HG02763 (cell line): ENCODE results near the gene LRP2.
"Not testable (repeated sequence)": the region's sequence is repeated elsewhere in the genome, so short reads cannot be mapped to it uniquely, and the experiment has no call there.

Experiments
- ATAC-seq: cut with Tn5 transposase; IDR thresholded peaks from one replicate; pipeline ENCODE4 v1.9.1; 2021; ENCODE audit warnings: mild to moderate bottlenecking, moderate library complexity; ENCODE audit not compliant: unreplicated experiment

LRP2 gene

DNA sequence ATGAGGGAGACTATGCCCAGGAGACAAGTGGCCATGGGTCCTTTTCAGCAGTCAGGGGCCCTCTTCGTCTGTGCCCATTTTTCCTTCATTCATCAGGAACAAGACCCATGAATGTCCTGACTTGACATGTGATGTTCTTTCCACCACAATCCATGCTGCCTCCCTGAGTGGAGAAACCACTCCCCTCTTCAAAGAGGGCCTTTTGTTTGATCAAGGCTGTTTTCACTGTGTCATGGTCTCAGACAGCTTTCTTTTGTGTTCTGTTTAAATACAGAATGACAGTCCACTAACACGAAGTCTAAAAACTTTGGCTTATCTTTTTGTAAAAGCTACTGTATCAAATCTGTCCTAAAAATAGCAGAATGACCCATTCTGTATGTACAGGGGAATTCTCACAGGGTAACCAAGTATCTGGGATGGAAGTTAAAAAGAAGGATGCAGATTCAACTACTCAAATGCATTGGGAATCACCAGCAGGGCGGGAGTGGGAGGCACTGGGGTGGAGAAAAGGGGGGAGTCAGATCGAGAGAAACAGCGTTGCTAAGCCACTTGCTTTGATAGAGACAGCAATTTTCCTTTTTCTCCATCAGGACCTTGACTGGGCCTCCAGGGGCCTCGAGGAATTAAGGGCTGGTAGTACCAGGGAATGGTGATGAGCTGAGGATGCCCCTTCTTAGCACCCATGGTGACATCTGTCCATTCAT, 13.9 kb downstream of the LRP2 start:
- no peak for ATAC-seq

DNA sequence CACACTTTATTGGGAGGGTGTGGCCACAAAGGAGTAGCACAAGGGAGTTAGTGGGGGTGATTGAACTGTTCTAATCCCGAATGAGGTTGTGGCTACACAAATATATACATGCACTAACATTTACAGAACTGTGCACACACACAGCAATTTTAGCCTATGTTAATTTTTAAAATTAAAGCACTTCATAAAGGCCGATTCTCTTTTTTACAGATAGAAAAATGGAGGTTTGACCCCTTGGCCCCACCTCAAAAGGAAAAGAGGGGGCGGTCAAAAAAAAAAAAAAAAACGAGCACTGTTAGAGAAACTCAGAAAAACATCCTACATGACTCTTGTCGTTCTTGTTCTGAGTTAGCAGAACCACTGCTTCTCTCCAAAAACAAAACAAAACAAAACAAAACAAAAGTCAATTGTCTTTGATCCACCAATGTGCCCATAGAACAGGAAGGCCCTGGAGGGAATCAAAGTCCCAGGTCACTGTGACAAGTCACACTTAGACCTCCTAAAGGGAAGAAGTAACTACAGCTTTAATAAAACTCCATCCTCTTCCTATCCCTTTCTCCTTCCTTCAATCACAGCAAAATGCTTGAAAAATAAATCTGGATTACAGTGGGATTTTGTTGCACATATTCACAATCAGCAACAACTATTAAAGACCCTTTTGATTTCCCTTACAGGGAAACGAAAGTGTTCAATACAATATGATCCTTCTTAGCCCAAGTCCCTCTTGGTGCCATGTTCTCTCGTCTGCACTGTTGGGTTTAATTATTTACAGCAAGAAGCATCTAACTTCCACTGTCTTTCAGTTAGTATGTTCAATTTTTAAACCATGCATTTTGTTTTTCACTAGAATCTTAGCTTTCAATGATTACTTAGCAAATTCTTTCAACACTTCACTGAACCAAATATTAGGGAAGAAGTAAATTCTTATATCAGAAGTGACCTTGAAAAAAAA, 16.6 kb downstream of the LRP2 start:
- ATAC-seq, result no peak

DNA sequence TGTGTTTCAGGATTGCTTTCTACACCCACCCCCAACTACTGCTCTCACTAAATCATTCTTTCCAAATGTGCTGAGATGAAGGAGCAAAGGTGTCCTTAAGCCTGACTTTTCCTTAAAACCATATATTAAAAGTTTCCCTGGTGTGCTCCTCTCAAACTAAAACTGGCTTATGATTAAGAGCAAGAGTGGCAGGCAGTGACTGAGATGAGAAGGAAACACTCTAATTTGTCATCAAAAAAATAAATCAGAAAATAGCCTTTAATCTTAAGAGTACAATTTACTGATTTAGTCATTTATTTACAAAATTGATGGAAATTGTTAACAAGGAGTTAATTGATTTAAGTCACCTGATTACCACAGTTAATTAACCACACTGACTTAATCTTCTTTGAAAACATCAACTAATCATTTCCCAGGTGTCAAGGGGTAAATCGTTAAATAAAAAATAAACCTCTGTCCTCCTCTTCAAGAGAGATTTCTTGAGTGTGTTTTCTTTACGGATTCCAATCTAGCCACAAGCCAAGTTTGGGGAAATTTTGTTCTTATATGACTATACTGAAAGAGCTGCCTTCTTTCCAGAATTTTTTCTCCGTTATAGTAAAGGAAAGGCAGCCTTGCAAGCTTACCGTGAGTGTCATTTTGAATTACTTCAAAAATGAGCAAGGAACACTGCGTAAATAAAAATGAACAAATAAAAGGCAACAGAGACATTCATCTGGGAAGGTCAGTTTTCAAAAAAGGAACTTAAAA, 17.4 kb downstream of the LRP2 start:
- ATAC-seq, result no peak

DNA sequence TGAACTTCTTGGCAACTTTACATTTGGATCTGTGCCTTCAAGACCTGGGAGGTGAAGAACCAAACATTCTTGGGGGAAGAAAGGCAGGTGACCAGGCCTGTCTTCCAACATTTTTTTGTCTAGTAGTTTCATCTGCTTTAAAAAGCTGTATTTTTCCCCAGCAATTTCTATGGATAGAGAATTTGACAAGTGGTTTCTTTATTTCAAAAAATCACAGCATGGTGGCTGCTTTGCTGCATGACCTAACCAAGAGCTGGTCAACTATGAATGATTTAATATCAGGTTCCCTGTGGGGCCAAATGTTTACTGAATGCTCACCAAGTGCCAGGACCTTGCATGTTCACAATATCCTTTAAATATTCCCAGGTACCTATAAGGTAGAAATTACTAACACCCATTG, 19.1 kb downstream of the LRP2 start:
- no peak for ATAC-seq

DNA sequence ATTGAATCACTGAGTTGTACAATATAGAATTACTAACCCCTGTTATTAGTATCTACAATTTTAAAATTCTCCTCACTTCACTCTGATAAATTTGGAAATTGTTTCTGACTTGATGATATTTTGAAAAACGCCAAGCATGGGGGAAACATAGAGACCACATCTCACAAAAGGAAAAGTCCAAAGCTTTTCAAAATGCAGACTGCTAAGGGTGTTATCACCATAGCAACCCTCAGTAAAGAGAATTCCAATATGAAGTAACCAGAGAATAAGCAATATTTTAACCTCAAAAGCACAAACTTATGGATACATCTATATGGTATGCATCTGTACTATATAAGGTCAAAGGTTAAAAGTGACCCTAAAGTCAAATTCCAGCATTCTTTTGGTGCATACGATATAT, 22.7 kb downstream of the LRP2 start:
- ATAC-seq, result no peak

DNA sequence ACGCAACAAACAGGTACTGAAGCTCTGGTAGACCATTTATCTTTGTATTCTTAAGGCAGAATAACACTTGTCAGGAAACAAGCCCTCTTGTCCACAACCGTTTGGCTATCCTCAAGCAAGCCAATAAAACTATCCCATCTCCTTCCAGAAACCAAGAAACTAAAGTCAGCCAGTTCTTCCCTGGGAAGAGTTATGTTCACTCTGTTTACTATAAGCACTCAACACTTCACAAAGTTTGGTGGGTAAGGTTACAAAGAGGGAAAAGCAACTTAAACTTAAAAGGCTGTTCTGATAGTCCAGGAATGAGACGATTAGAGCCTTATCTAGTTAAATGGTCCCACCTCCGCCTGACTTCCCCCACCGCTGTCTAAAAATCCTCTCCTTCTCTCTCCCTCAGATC, 25.6 kb downstream of the LRP2 start:
- no peak for ATAC-seq

DNA sequence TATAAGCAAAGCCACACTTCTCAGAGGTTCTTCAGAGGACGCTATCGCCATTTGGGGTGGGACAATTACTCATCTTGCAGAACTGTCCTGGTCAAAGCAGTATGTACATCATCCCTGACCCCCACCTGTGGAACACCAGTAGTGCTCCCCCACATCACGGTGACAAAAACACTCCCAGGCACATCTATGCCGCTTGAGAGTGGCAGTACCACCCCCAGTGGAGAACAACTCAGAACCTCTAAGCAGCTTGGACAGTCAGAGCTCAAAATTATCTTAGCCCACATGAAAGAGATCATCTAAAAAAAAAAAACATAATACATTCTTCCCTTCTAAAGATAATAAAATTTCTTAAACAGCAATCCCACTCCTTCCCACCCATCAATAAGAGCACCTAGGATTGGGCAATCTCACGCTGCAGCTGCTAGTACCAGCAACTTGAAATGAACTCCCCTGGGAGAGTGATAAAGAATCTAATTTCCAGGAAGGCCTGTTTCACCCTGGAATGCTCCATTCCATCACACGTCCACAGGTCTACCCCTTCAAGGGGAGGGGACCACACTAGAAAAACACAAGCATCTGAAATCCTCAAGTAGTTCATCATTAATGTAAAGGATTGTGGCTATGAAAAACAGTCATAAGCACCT, 31.7 kb downstream of the LRP2 start:
- no peak for ATAC-seq

DNA sequence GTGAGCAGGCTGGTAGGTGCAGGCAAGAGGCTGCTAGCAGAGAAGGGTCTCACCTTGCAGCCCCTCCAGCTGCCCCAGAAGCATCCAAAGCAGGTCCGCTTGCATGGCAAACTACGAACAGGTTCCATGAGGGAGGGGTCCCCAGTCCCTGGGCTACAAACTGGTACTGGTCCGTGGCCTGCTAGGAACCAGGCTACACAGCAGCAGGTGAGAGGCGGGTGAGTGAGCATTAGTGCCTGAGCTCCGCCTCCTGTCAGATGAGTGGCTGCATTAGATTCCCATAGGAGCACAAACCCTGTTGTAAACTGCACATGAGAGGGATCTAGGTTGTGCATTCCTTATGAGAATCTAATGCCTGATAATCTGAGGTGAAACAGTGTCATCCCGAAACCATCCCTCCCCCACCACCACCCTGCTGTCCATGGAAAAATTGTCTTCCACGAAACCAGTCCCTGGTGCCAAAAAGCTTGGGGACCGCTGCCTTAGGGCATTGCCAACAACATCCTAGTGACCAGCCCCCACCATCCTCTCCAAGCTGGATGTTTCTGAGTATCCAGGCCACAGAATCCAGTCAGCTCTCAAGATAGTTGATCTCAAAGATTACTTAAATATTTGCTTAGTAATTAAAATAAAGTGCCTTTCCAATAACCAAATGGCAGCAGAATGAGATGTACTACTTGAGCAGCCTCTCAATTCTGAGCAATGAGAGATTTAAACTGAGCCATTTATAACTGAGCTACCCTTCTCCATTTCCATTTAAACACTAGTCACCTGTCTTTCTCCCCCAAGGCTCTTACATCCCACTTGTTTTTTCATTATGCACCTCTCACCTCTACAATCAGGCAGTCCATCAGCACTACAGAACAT, 32.4 kb downstream of the LRP2 start:
- no peak for ATAC-seq

DNA sequence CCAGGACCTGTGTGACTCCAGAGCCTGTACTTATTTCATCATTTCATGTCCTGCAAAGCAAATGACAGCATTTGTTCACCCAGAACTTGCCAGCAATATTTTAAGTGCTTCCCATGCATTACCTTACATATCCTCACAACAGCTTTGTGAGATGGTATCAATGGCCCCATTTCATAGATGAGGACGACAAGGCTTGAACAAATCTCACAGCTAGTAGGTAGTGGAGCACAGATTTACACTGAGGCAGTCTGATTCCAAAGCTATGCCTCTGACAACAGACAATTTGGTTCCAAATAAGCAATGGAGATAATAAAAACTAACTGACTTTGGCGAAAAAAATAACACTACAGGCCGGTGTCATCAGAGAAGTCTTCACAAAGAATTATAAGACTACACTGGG, 33.5 kb downstream of the LRP2 start:
- ATAC-seq, result no peak

DNA sequence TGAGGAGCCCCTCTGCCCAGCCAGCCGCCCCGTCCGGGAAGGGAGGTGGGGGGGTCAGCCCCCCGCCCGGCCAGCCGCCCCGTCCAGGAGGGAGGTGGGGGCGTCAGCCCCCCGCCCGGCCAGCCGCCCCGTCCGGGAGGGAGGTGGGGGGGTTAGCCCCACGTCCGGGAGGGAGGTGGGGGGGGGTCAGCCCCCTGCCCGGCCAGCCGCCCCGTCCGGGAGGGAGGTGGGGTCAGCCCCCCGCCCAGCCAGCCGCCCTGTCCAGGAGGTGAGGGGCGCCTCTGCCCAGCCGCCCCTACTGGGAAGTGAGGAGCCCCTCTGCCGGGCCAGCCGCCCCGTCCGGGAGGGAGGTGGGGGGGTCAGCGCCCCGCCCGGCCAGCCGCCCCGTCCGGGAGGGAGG, 34.5 kb downstream of the LRP2 start:
- not testable (repeated sequence) for ATAC-seq

DNA sequence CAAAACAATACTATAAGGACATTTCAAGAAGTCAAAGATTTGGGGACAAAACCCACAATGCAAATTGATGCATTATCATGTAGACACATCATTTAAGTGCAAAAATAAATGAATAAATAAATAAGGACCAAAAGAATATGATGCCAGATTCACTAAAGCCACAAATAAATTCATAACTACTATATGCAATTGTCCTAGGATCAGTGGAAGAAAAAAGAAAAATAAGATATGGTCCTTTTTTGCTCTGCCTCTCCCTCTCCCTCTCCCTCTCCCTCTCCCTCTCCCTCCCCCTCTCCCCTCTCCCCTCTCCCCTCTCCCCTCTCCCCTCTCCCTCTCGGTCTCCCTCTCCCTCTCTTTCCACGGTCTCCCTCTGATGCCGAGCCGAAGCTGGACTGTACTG, 36.4 kb downstream of the LRP2 start:
- not testable (repeated sequence) for ATAC-seq

DNA sequence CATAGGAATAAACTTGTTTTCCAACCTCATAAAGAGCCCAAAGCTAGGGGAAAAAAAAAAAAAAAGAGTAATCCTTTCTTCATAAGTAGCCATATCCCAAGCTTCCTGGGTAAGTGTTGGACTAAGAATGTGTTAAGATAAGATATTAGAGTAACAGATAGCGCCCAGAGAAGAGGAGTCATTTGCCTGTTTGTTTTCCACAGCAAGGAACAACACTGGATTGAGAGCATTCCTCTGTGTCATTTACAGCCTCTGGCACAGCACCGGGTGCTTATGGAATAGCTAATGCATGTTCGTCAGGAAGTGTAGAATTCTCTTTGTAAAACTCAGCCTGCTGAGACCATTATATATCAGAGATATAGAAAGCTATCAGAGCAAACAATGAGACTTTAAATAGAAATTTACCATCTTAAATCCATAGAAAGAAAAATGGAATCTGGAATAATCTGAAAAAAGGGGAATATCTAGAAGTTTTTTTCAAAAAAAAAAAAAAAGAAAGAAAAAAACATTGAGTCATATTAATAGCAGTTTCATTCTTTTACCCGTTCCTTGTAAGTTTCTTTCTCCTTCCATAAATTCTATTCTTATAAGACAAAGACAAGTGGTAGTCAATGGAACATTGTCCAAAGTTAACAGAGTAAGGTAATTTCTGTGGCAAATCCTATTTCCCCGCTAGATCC, 37.6 kb downstream of the LRP2 start:
- ATAC-seq, result no peak

DNA sequence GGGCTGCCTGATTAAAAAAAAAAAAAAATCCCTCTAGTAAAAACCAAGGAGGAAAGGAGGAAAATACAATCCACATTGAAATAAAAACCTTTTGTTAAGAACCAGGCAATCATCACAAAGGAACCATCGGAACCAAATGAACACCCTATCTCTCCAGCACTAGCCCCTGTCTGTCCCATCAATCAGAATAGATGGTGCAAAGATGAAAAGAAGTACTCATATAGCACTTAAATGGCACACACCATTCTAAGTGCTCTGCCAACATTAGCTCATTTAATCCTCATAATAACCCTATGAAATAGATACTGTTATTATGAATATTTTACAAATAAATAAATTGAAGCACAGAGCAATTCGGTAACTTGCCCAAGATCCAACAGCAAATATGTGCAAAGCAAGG, 38.5 kb downstream of the LRP2 start:
- no peak for ATAC-seq

DNA sequence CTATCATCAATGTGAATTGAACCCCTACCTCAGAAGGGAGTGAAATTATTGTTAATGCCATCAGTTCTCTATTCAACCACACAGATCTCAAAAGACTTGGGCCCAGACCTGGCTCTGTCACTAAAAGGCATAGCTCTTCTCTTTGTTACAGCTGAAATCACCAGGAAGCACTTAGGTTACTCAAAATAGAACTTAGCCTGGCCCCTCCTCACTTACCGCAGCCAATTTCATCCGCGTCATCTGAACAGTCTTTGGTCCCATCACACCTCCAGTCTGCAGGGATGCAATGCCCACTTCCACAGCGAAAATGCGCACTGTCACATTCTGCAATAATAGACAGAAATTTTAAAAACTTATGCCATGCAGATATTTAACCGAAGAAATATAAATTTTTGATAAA, 41.8 kb downstream of the LRP2 start:
- ATAC-seq, result no peak

DNA sequence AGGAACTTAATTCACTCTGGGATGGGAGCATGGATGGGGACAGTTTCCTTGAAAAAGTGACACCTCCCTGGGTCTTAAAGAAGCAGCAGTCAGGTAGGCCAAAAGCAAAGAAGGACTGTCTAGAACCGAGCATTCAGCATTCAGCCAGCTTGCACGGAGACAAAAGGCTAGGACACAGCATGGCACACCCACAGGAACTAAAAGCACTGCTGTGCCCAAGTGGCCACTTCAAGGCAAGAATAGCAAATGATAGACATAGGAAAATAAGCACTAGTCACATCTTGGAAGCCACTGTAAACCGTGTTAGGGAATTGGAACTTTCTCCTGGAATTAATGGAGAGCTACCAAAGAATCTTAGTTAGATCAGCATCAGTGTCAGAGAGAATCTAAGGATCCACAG, 47.0 kb downstream of the LRP2 start:
- no peak for ATAC-seq

DNA sequence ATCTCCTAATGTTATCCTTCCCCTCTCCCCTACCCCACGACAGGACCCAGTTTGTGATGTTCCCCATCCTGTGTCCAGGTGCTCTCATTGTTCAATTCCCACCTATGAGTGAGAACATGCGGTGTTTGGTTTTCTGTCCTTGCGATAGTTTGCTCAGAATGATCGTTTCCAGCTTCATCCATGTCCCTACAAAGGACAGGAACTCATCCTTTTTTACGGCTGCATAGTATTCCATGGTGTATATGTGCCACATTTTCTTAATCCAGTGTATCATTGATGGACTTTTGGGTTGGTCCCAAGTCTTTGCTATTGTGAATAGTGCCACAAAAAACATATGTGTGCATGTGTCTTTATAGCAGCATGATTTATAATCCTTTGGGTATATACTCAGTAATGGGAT, 54.0 kb downstream of the LRP2 start:
- not testable (repeated sequence) for ATAC-seq

DNA sequence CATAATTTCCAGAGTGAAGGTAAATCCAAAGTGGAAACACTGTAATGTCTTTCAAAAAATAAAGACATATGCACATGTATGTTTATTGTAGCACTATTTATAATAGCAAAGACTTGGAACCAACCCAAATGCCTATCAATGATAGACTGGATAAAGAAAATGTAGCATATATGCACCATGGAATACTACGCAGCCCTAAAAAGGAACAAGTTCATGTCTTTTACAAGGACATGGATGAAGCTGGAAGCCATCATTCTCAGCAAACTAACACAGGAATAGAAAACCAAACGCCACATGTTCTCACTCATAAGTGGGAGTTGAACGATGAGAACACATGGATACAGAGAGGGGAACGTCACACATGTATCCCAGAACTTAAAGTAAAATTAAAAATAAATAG, 57.6 kb downstream of the LRP2 start:
- not testable (repeated sequence) for ATAC-seq

DNA sequence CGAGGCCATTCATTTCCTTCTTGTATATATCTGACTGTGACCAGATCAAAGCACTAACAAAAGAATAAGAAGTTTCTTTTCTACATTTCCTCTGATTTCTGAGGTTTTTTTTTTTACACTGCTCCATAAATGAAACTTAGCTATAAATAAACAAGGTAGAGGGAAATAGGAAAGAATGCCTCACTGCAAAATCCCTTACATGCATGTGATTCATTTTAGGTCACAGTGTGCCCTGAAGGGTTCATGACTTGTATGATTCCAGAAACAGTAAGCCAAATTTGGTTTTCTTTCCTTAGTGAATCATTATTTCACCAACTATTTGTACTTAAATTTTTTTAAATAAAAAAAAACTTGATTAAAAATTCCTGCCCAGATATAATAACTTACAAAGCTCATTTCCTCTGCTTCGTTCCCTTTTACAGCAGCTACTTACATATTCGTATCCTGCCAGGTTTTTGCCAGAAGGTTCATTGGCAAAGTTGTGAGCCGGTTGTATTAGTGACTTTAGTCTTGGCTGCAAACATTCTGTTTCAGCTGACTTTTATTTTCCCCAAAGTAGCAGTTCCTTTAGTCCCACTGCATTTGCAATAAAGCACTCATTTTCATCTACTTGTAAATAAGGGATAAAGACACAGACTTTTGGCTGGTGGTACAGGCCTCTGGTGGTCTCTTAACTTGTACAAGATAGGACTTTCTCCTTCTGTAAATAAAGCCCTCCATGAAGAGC, 58.6 kb downstream of the LRP2 start:
- ATAC-seq, result no peak

DNA sequence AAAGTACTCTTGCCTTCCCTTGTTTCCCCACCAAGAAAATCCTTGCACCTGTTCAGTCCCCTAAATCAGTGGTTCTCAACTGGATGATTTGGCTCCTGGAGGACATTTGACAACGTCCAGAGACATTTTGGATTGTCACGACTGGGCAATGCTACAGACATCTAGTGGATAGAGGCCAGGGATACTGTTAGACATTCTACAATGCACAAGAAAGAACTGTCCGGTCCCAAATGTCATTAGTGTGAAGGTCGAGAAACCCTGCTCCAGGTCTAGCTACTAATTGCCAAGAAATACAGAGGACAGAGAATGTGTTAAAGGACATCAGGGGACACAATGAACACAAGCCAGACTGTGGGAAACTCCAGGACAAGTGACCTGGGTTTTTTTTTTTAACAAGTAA, 60.0 kb downstream of the LRP2 start:
- no peak for ATAC-seq
